A673 (cell line): ENCODE data around the gene NCKAP5.

Source experiments
- CTCF ChIP-seq: fragments of 300-800, 200-600 bp; sonication (generic); conservative IDR thresholded peaks from 2 replicates; pipeline ENCODE4 v1.5.1; 2017; ENCODE audit warnings: low read depth, mild to moderate bottlenecking, antibody characterized with exemption, low read length, moderate library complexity, mixed read lengths
- EZH2 ChIP-seq: fragments of 200-600 bp; sonication (generic); IDR thresholded peaks from 2 replicates; pipeline ENCODE4 v1.6.1; 2017; ENCODE audit warnings: borderline replicate concordance, low read depth, mild to moderate bottlenecking, mixed read lengths, antibody characterized with exemption, low read length; ENCODE audit not compliant: poor library complexity, severe bottlenecking

GRCh38 chr2:132638313-132639040, 929.8 kb downstream of the NCKAP5 start:
- no peak for TF ChIP-seq CTCF
- no peak for TF ChIP-seq EZH2
